H1 (cell line): ENCODE measurements around the gene CACNB2. TPM values are rescaled to one million over a fixed set of nuclear protein-coding genes. Genes with fewer than 3 reads are reported as not detected.

Source experiments
- CTCF ChIA-PET: fragments of 300-600 bp; sonication (Branson Sonifier 250); formaldehyde crosslinking; loops from one replicate; lab custom pipeline; 2021; ENCODE audit not compliant: partially characterized antibody; lab: Charles Lee
- POLR2A ChIA-PET: fragments of 300-600 bp; sonication (Branson Sonifier 250); formaldehyde crosslinking; loops from one replicate; lab custom pipeline; 2021; ENCODE audit warnings: inconsistent platforms; ENCODE audit not compliant: partially characterized antibody; lab: Charles Lee
- DNase-seq, 2 experiments: peaks; one replicate each; pipeline versions ENCODE4 v3.0.0 to v3.0.0-alpha.2; 2010 to 2022; ENCODE audit warnings: low spot score in 2 of 2, low read depth in 1 of 2, mixed read lengths in 1 of 2
- FAIRE-seq: peaks from 2 replicates; lab custom pipeline; 2011; peaks lifted over from hg19 to GRCh38; lab: Jason Lieb, UNC
- H2AFZ ChIP-seq: 2 replicates; pipeline ENCODE4 v1.8.1; 2012; ENCODE audit warnings: low read length, inconsistent platforms
- H2AK5ac ChIP-seq: 2 replicates; pipeline ENCODE4 v1.6.1; 2013; ENCODE audit warnings: low read depth, low read length
- H2BK120ac ChIP-seq: replicated peaks from 2 replicates; pipeline ENCODE3; 2013; ENCODE audit warnings: low read depth, low read length, inconsistent platforms
- H2BK12ac ChIP-seq: 2 replicates; pipeline ENCODE4 v1.6.1; 2013; ENCODE audit warnings: low read depth, low read length
- H2BK15ac ChIP-seq: 2 replicates; pipeline ENCODE4 v1.6.1; 2013; ENCODE audit warnings: low read length
- H2BK20ac ChIP-seq: 2 replicates; pipeline ENCODE4 v1.6.1; 2013; ENCODE audit warnings: low read length
- H2BK5ac ChIP-seq: 2 replicates; pipeline ENCODE4 v1.6.1; 2013; ENCODE audit warnings: low read depth, low read length
- H3K14ac ChIP-seq: 2 replicates; pipeline ENCODE4 v1.6.1; 2013; ENCODE audit warnings: inconsistent platforms; ENCODE audit not compliant: insufficient read length
- H3K18ac ChIP-seq: 2 replicates; pipeline ENCODE4 v1.6.1; 2013; ENCODE audit warnings: low read length; ENCODE audit errors: extremely low read depth
- H3K23ac ChIP-seq: 2 replicates; pipeline ENCODE4 v1.6.1; 2013; ENCODE audit warnings: inconsistent platforms; ENCODE audit not compliant: insufficient read length
- H3K23me2 ChIP-seq: 2 replicates; pipeline ENCODE4 v1.6.1; 2013; ENCODE audit warnings: low read depth, low read length
- H3K27ac ChIP-seq: 2 replicates; pipeline ENCODE4 v1.6.1; 2011; ENCODE audit warnings: low read depth, low read length, inconsistent platforms
- H3K27me3 ChIP-seq, 4 experiments: replicated peaks in 1 of 4; 1 replicate in 1 of 4; 2 replicates in 3 of 4; pipeline versions ENCODE4 v1.6.1 to v1.8.1; 2011 to 2013; ENCODE audit warnings: low read length in 3 of 4, mild to moderate bottlenecking in 3 of 4, inconsistent platforms in 2 of 4, mixed read lengths in 2 of 4, moderate library complexity in 1 of 4; ENCODE audit not compliant: control insufficient read depth in 3 of 4, insufficient read depth in 3 of 4; ENCODE audit errors: extremely low read depth in 1 of 4
- H3K36me3 ChIP-seq, 4 experiments: 2 replicates each; pipeline versions ENCODE4 v1.6.1 to v1.8.1; 2011 to 2013; ENCODE audit warnings: mild to moderate bottlenecking in 4 of 4, low read length in 3 of 4, moderate library complexity in 2 of 4, control low read depth in 1 of 4, inconsistent platforms in 1 of 4; ENCODE audit not compliant: insufficient read depth in 4 of 4, control insufficient read depth in 2 of 4
- H3K4ac ChIP-seq: replicated peaks from 2 replicates; pipeline ENCODE3; 2013; ENCODE audit warnings: low read length, low read depth, mixed read lengths, inconsistent platforms; ENCODE audit not compliant: insufficient read length
- H3K4me1 ChIP-seq, 4 experiments: replicated peaks in 1 of 4; 1 replicate in 1 of 4; 2 replicates in 3 of 4; pipeline versions ENCODE4 v1.6.1 to v1.8.1; 2011 to 2013; ENCODE audit warnings: low read length in 3 of 4, inconsistent platforms in 2 of 4, mixed read lengths in 1 of 4; ENCODE audit not compliant: insufficient read depth in 4 of 4, control insufficient read depth in 3 of 4
- H3K4me2 ChIP-seq, 2 experiments: 2 replicates each; pipeline versions ENCODE4 v1.6.1 to v1.8.1; 2011 to 2013; ENCODE audit warnings: low read depth in 2 of 2, low read length in 2 of 2, control low read depth in 1 of 2, inconsistent platforms in 1 of 2, mild to moderate bottlenecking in 1 of 2; ENCODE audit not compliant: insufficient read depth in 1 of 2
- H3K4me3 ChIP-seq, 4 experiments: fragments of 200-600, 300-600 bp in 1 of 4; sonication (generic), shearing (Covaris generic), sonication (Bioruptor Twin) in 1 of 4; 2 replicates each; pipeline versions ENCODE4 v1.5.1 to v1.8.1; 2011 to 2016; ENCODE audit warnings: low read length in 4 of 4, low read depth in 3 of 4, control low read depth in 2 of 4, inconsistent platforms in 2 of 4, mild to moderate bottlenecking in 2 of 4, mixed read lengths in 1 of 4, moderate library complexity in 1 of 4; ENCODE audit not compliant: insufficient read depth in 2 of 4; ENCODE audit errors: extremely low read depth in 1 of 4
- H3K56ac ChIP-seq: replicated peaks from 2 replicates; pipeline ENCODE3; 2013; ENCODE audit warnings: low read depth, mild to moderate bottlenecking, mixed read lengths, low read length, inconsistent platforms; ENCODE audit not compliant: insufficient read length
- H3K79me1 ChIP-seq: 2 replicates; pipeline ENCODE4 v1.6.1; 2013; ENCODE audit warnings: low read depth, low read length, control low read depth
- H3K79me2 ChIP-seq, 2 experiments: 2 replicates each; pipeline versions ENCODE4 v1.6.1 to v1.8.1; 2012 to 2013; ENCODE audit warnings: low read length in 2 of 2, mild to moderate bottlenecking in 2 of 2, inconsistent platforms in 1 of 2; ENCODE audit not compliant: insufficient read depth in 2 of 2, control insufficient read depth in 1 of 2
- H3K9ac ChIP-seq, 4 experiments: replicated peaks in 1 of 4; 1 replicate in 1 of 4; 2 replicates in 3 of 4; pipeline versions ENCODE4 v1.6.1 to v1.8.1; 2011 to 2013; ENCODE audit warnings: low read depth in 3 of 4, low read length in 3 of 4, control low read depth in 2 of 4, mild to moderate bottlenecking in 2 of 4, moderate library complexity in 2 of 4, inconsistent platforms in 1 of 4; ENCODE audit errors: extremely low read depth in 1 of 4
- H3K9me3 ChIP-seq, 2 experiments: 2 replicates each; pipeline versions ENCODE4 v1.6.1 to v1.8.1; 2012 to 2013; ENCODE audit warnings: mild to moderate bottlenecking in 2 of 2, moderate library complexity in 2 of 2, control low read depth in 1 of 2, inconsistent platforms in 1 of 2, low read depth in 1 of 2, low read length in 1 of 2, mixed read lengths in 1 of 2; ENCODE audit not compliant: insufficient read depth in 2 of 2
- H4K20me1 ChIP-seq, 2 experiments: replicated peaks in 1 of 2; 2 replicates each; pipeline versions ENCODE3 to v1.8.1; 2011 to 2013; ENCODE audit warnings: inconsistent platforms in 2 of 2, low read length in 2 of 2, mild to moderate bottlenecking in 1 of 2; ENCODE audit not compliant: insufficient read depth in 2 of 2, control insufficient read depth in 1 of 2
- H4K5ac ChIP-seq: 2 replicates; pipeline ENCODE4 v1.6.1; 2013; ENCODE audit warnings: low read length, low read depth, mixed read lengths, inconsistent platforms; ENCODE audit not compliant: insufficient read length
- H4K8ac ChIP-seq: 2 replicates; pipeline ENCODE4 v1.8.0; 2013; ENCODE audit warnings: mild to moderate bottlenecking, moderate library complexity, low read length, inconsistent platforms; ENCODE audit not compliant: insufficient read depth; ENCODE audit errors: extremely low read depth
- H4K91ac ChIP-seq: replicated peaks from 2 replicates; pipeline ENCODE3; 2013; ENCODE audit warnings: low read length, mixed read lengths, inconsistent platforms; ENCODE audit not compliant: insufficient read length
- ASH2L ChIP-seq: fragments of 200-600, 300-600 bp; sonication (generic); IDR thresholded peaks from one replicate; pipeline ENCODE4 v1.7.1; 2017; ENCODE audit warnings: low read length
- CBX5 ChIP-seq: fragments of 300-800, 300-1000 bp; sonication (generic); IDR thresholded peaks from 2 replicates; pipeline ENCODE4 v1.7.1; 2016; ENCODE audit warnings: antibody characterized with exemption, low read length, low read depth
- JUND ChIP-seq: IDR thresholded peaks from 2 replicates; pipeline ENCODE4 v1.6.1; 2011; ENCODE audit warnings: mild to moderate bottlenecking, improper control_type of control experiment, low read length
- NRF1 ChIP-seq: IDR thresholded peaks from 2 replicates; pipeline ENCODE4 v1.6.1; 2011; ENCODE audit warnings: mild to moderate bottlenecking, low read depth, low read length, improper control_type of control experiment
- POLR2AphosphoS5 ChIP-seq: IDR thresholded peaks from 2 replicates; pipeline ENCODE4 v1.6.1; 2011; ENCODE audit warnings: low read depth, low read length
- RNF2 ChIP-seq: fragments of 200-900, 300-1000 bp; sonication (generic); IDR thresholded peaks from 2 replicates; pipeline ENCODE4 v1.7.1; 2016; ENCODE audit warnings: borderline replicate concordance, low read depth, mild to moderate bottlenecking, antibody characterized with exemption, low read length; ENCODE audit not compliant: poor library complexity, severe bottlenecking; ENCODE audit errors: missing control alignments
- RXRA ChIP-seq: IDR thresholded peaks from 2 replicates; pipeline ENCODE4 v1.6.1; 2011; ENCODE audit warnings: low read depth, mild to moderate bottlenecking, low read length, moderate library complexity; ENCODE audit not compliant: insufficient read depth
- SIX5 ChIP-seq: IDR thresholded peaks from 2 replicates; pipeline ENCODE4 v1.6.1; 2011; ENCODE audit warnings: mild to moderate bottlenecking, low read depth, low read length
- SP4 ChIP-seq: IDR thresholded peaks from 2 replicates; pipeline ENCODE4 v1.6.1; 2012; ENCODE audit warnings: low read length, inconsistent platforms
- SRF ChIP-seq: IDR thresholded peaks from 2 replicates; pipeline ENCODE4 v1.6.1; 2011; ENCODE audit warnings: mild to moderate bottlenecking, low read depth, low read length, moderate library complexity
- YY1 ChIP-seq: IDR thresholded peaks from 2 replicates; pipeline ENCODE4 v1.6.1; 2011; ENCODE audit warnings: low read depth, mild to moderate bottlenecking, low read length
- ZNF274 ChIP-seq: IDR thresholded peaks from 2 replicates; pipeline ENCODE4 v1.7.0; 2012; ENCODE audit warnings: low read length, borderline replicate concordance; ENCODE audit errors: extremely low read depth
- WGBS, 2 experiments: shearing (Covaris generic) in 1 of 2; methylation state at CpG; one replicate each; pipeline versions ENCODE4 v1.1.6 to v1.1.7; 2013 to 2015; ENCODE audit warnings: low lambda C conversion rate in 2 of 2, mixed read lengths in 2 of 2, inconsistent platforms in 1 of 2, low coverage in 1 of 2, missing lambda C conversion rate in 1 of 2; ENCODE audit not compliant: insufficient replicate concordance in 2 of 2, insufficient coverage in 1 of 2, insufficient read length in 1 of 2; ENCODE audit errors: extremely low coverage in 1 of 2, missing lambda C conversion rate in 1 of 2; 5-methylcytosine and 5-hydroxymethylcytosine counted together
- polyA plus RNA-seq, 7 experiments: library from polyadenylated mRNA; depleted of rRNA in 3 of 7; stranded (reverse) in 5 of 7; unstranded in 2 of 7; fragments of >200 nt in 5 of 7; fragments of 200-250 nt in 2 of 7; gene quantifications; 1 replicate in 5 of 7; 2 replicates in 1 of 7; 4 replicates in 1 of 7; pipeline versions ENCODE4 v1.2.1 to v1.2.3, GENCODE V29; 2011 to 2013; ENCODE audit warnings: missing spikeins in 2 of 7, mixed read lengths in 2 of 7
- total RNA-seq: library from RNA; stranded (reverse); fragmentation: NEBNext Ultra II Directional; extraction: Animal tissue kit (Norgen Biotek cat#: 25700); gene quantifications from 2 replicates; pipeline ENCODE4 v1.2.1, GENCODE V29; 2021

The CACNB2 gene
- total and polyA plus RNA-seq, 2 of the 8 experiments (the other 6 are each of a cell fraction or from before 2014, with no cell fraction given): 2.4 to 3.2 TPM

DNA sequence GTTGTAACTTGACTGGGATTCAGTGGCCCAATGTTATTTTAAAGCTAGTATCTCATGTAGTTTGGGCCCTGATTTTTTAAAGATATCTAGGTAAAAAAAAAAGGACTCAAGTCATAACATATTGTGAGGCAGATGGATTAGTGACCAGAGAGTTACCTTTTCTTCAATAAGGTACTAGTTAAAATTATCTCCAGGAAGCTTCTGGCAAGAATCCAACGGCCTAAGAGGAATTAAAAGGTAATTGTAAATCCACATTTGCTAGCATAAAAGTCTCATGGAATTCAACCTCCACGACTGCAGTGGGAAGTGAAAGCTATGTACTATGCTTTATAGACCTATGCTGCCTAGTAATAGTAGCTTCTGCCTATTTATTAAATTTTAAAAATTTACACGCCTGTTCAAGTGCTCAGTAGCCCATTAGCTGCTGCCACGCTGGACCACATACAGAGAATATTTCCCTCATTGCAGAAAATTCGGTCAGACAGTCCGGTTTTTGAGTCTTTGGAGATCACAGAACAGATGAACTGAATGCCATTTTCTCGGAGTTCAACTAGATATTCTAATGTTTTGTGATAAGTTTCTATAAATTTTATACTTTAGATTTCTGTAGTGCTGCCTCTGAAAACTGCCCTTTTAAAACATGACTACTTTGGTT lies 392.8 kb downstream of the CACNB2 start:
- no peak overlapping the region for H4K91ac ChIP-seq
- no peaks in the 10 kb centered on the region for H3K4me1 ChIP-seq
- no peaks in the 10 kb centered on the region for H3K23me2 ChIP-seq
- no peak overlapping the region for H3K18ac ChIP-seq
- H3K56ac ChIP-seq: no peak overlapping the region
- H2BK5ac ChIP-seq: no peak overlapping the region
- peaks cover 0 to 8% (median 0%) of the 10 kb centered on the region in 4 experiments; a peak in 3 of 8 replicates for H3K36me3 ChIP-seq
- FAIRE-seq: no peak
- H3K27ac ChIP-seq: no peak overlapping the region
- no peak overlapping the region for H2BK15ac ChIP-seq
- no peak overlapping the region for H4K5ac ChIP-seq
- no peak overlapping the region for H2BK120ac ChIP-seq
- peaks cover 5 to 6% of the 10 kb centered on the region in 2 experiments; a peak in 1 of 4 replicates for H3K9me3 ChIP-seq
- 90% methylated on average over 7 of the region's 7 CpGs; no CpG with 5 or more reads in 1 of the 2 experiments for WGBS, 2 experiments
- H3K79me2 ChIP-seq: no peaks in the 10 kb centered on the region
- H4K20me1 ChIP-seq: peaks cover 0 to under 1% of the 10 kb centered on the region in 2 experiments
- no peak overlapping the region for H3K4ac ChIP-seq
- no peak overlapping the region for H3K14ac ChIP-seq
- no peaks in the 10 kb centered on the region for H3K27me3 ChIP-seq
- no peak overlapping the region for H3K4me2 ChIP-seq
- H3K23ac ChIP-seq: no peak overlapping the region
- no peak for DNase-seq
- no peak overlapping the region for H2AK5ac ChIP-seq
- no peak overlapping the region for H2BK20ac ChIP-seq
- no peak overlapping the region for H4K8ac ChIP-seq
- CTCF ChIA-PET: no interaction called here
- POLR2A ChIA-PET: no interaction called here
- no peak overlapping the region for H3K4me3 ChIP-seq
- no peak overlapping the region for H2BK12ac ChIP-seq
- no peaks in the 10 kb centered on the region for H3K79me1 ChIP-seq
- no peak overlapping the region for H2AFZ ChIP-seq
- no peak overlapping the region for H3K9ac ChIP-seq
- no peak for TF ChIP-seq ZNF274
- TF ChIP-seq SIX5: no peak
- TF ChIP-seq RNF2: no peak
- TF ChIP-seq SRF: no peak
- no peak for TF ChIP-seq POLR2AphosphoS5
- no peak for TF ChIP-seq SP4
- TF ChIP-seq CBX5: no peak
- no peak for TF ChIP-seq JUND
- no peak for TF ChIP-seq NRF1
- TF ChIP-seq YY1: no peak
- no peak for TF ChIP-seq ASH2L
- TF ChIP-seq RXRA: no peak
